T-helper 9 cell (primary cell): ENCODE results near the gene PDLIM4.

Experiments
- DNase-seq: peaks from one replicate; pipeline ENCODE4 v3.0.0-alpha.2; 2020

The PDLIM4 gene

DNA sequence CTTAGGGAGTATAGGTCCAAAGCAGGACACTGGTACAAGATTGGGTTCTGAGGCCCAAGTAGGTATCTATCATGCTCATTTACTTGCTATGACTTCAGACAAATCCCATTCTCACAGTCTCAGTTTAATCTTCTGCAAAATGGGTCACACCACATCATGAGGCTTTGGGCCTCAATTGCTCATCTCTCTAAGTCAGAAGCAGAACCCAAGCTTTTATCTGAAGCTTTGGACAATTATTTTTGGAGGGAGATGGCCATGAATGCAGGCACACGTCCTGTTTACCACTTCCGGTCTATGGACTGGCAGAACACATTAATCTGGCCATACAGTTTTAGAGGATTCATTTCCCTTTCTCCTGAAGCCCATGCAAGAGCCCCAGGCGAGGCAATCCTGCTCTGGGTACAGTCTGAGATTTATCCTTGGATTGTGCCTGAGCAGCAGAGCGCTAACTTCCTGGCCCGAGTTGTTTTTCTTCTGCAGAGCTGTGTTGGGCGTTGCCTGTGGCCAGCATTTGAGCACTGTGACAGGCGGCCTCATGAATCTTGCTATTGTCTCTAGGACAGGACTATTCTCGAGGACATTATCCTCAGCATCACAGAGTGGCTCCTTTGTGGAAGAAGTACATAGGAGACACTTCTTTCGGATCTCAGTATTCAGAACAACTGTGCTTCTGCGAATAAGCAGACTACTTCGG is 52.8 kb downstream of the PDLIM4 start:
- DNase-seq, result no peak

- no peak for DNase-seq
Measured at GRCh38 chr5:132313366-132313765, 55.9 kb downstream of the PDLIM4 start.

DNA sequence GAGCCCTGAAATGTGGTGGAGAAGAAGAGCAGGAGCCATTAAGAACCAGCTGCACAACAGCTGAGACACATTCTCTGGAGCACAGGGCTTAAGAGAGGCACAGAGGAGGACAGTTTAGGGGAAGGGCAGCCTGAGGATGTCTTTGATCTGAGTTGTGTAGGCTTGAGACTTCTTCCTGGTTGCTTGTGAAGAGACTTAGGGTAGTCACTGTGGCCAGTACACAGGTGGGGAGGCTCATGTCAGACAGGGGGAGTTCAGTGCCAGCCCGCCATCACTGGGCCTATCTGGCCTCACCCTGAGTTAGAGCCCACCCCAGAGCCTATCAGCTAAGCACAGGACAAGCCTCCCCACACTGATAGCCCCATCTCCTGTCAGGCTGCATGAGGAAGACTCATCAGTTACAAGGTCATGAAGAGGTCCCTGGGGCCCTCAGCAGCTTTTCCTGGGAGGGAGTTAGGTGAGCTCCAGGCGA is 56.5 kb downstream of the PDLIM4 start:
- no peak for DNase-seq

DNA sequence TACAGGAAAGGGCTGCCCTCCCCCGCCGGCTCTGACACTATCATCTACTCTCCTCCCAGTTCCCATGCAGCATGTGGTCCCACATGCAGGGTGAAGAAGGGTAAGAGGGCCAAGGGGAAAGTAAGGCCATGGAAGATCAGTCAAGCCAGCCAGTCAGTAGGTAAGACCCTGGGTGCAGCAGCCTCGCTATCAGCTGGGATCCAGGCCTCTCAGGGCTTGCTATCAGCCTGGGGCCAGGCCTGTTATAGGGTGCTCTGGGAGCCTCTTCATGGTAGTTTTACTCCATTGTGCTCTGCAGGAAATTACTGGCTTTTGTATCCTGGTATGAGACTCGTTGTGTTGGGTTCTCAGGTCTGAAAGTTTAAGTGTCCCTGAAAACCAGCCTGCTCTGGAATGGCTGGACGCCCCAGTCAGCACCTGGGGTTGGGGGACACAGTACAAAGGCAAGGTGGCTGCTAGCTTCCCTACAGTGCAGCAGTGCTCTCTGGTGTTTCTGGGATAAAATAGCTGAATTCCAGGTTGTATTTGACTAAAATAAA is 58.1 kb downstream of the PDLIM4 start:
- DNase-seq, result no peak

DNA sequence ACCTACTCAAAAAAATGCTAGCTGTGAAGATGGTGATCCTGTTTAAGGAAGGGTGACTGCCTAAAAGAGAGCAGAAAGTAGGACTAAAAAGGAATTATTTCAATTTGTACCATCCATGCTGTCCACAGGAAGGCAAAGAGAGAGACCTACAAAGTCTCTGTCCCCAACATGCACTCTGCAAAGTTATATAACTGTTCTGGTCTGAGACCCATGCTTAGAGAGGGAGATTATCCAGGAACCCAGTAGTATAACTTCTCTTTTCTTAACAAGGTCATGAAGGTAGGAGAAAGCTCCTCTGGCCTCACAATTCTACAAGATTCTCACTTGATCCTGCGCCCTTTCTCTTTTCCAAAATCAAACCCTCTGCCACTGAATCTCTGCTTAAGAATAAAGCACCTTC is 62.5 kb downstream of the PDLIM4 start:
- no peak for DNase-seq

DNA sequence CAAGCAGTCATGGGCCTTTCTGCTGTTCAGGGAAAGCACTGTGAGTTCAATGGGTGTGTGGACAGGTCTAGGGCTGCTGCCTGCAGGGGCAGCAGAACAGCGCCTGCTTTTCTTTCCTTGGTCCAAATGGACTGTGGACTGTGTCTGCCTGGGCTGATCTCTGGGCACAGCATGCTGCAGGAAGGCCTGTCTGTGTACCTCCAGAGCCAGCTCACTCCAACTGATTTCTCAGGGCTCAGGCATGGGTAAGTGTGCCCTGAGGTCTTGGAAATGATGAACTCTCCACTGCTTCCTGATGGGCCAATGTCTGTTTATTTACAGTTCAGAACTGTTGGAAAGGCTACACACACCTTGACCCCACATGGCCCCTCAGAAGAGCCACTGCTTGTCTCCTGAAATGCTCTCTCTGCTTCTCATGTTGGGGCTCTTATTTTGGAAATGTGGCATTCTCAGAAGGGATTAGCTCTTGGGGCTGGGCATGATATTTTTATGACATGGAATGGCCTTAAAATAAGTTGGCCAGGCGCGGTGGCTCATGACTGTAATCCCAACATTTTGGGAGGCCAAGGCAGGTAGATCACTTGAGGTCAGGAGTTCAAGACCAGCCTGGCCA is 63.7 kb downstream of the PDLIM4 start:
- no peak for DNase-seq

DNA sequence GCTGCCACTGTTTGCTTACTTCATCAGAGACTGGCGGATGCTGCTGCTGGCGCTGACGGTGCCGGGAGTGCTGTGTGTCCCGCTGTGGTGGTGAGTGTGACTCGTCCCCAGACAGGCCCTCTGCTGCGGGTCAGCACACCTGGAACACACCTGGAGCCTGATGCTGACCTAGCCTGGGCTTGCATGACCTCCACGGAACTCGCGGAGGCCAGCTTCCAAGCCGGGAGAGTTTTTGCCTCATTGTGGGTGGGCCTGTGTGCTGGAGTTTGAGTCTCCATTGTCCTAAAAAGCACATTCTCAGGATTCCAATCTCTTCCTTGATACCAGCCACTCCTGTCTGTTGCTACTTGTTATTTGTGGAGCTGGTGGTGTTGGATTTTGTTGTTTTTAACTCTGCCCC is 64.8 kb downstream of the PDLIM4 start:
- DNase-seq, result no peak
